Upper lobe of right lung (tissue), 1 donor: ENCODE results near the gene IL6R. TPM values are rescaled to one million over a fixed set of nuclear protein-coding genes. Genes with fewer than 3 reads are reported as not detected.
"Not testable (repeated sequence)": the region's sequence is repeated elsewhere in the genome, so short reads cannot be mapped to it uniquely, and the experiment has no call there.

Experiments
- ATAC-seq: fragments of 200-7000 bp; cut with Tn5 transposase; one replicate; pipeline ENCODE4 v1.9.1; 2020; ENCODE audit warnings: mild to moderate bottlenecking, moderate library complexity
- DNase-seq: peaks from one replicate; pipeline ENCODE4 v3.0.0-alpha.2; 2020
- H3K27ac ChIP-seq: fragments of 200-600 bp; one replicate; pipeline ENCODE4 v1.8.0; 2022
- H3K27me3 ChIP-seq: fragments of 200-600 bp; one replicate; pipeline ENCODE4 v1.8.0; 2022; ENCODE audit warnings: mild to moderate bottlenecking
- H3K36me3 ChIP-seq: fragments of 200-600 bp; one replicate; pipeline ENCODE4 v1.8.0; 2022
- H3K4me1 ChIP-seq: fragments of 200-600 bp; one replicate; pipeline ENCODE4 v1.8.0; 2022
- H3K4me3 ChIP-seq: fragments of 200-600 bp; one replicate; pipeline ENCODE4 v1.8.0; 2022; ENCODE audit warnings: mild to moderate bottlenecking
- H3K9me3 ChIP-seq: fragments of 200-600 bp; one replicate; pipeline ENCODE4 v1.8.0; 2022
- CTCF ChIP-seq: fragments of 200-600 bp; IDR thresholded peaks from one replicate; pipeline ENCODE4 v1.8.0; 2022; ENCODE audit warnings: antibody characterized with exemption
- intact Hi-C: fragments of 100-400 bp; cut with DNase I; formaldehyde crosslinking; loops from one replicate; pipeline ENCODE4 v1.11.0; 2022
- total RNA-seq: library from RNA; stranded (reverse); fragmentation: NEBNext Ultra II Directional; extraction: Animal tissue kit (Norgen Biotek cat#: 25700); gene quantifications from one replicate; pipeline ENCODE4 v1.2.1, GENCODE V29; 2021
- donor health status: DM: no; HTN: yes; CAD: no; lungs with severe emphysema.

The IL6R gene
- total RNA-seq, 1 donor from 2014 or later, result 60.2 TPM

- H3K4me1 ChIP-seq, result peaks cover 44% of the 10 kb centered on the region
- no peaks in the 10 kb centered on the region for H3K9me3 ChIP-seq
- intact Hi-C loops, result loop anchor here (10.0 kb wide), 1 partner anchor 65 kb away; no protein-coding TSS in a partner anchor
- peak; percentile 95 for TF ChIP-seq CTCF
- H3K27ac ChIP-seq, result no peak overlapping the region
- H3K4me3 ChIP-seq, result no peak overlapping the region
- peaks cover 13% of the 10 kb centered on the region for H3K36me3 ChIP-seq
- ATAC-seq (peak; percentile 90), DNase-seq (no peak)
- H3K27me3 ChIP-seq, result no peaks in the 10 kb centered on the region
Measured at GRCh38 chr1:154479764-154480421, 74.8 kb downstream of the IL6R start.

- Histone ChIP-seq H3K36me3 (peaks cover 19% of the 10 kb centered on the region), H3K27ac (no peak overlapping the region), H3K27me3 (no peaks in the 10 kb centered on the region), H3K4me1 (peaks cover 49% of the 10 kb centered on the region), H3K9me3 (no peaks in the 10 kb centered on the region), H3K4me3 (no peak overlapping the region)
- intact Hi-C loops, result no loop called here
- ATAC-seq, result no peak
- TF ChIP-seq CTCF, result no peak
- DNase-seq, result no peak
Measured at GRCh38 chr1:154481053-154481452, 75.9 kb downstream of the IL6R start.

- H3K27me3 ChIP-seq, result no peaks in the 10 kb centered on the region
- no peaks in the 10 kb centered on the region for H3K9me3 ChIP-seq
- ATAC-seq (peak; percentile 81), DNase-seq (peak; percentile 81)
- no peak for TF ChIP-seq CTCF
- peaks cover 54% of the 10 kb centered on the region for H3K4me1 ChIP-seq
- intact Hi-C loops, result no loop called here
- H3K27ac ChIP-seq, result peak overlapping the region; percentile 74
- H3K36me3 ChIP-seq, result peaks cover 36% of the 10 kb centered on the region
- H3K4me3 ChIP-seq, result no peak overlapping the region
Measured at GRCh38 chr1:154483941-154484803, 79.0 kb downstream of the IL6R start.

- no peak for TF ChIP-seq CTCF
- no peak for DNase-seq
- Histone ChIP-seq H3K9me3 (no peaks in the 10 kb centered on the region), H3K27ac (peak overlapping the region; percentile 74), H3K4me1 (peaks cover 55% of the 10 kb centered on the region), H3K27me3 (no peaks in the 10 kb centered on the region), H3K36me3 (peaks cover 36% of the 10 kb centered on the region), H3K4me3 (no peak overlapping the region)
- ATAC-seq, result peak; percentile 65
- intact Hi-C loops, result no loop called here
Measured at GRCh38 chr1:154485106-154485505, 80.0 kb downstream of the IL6R start.

- TF ChIP-seq CTCF, result no peak
- H3K36me3 ChIP-seq, result peaks cover 36% of the 10 kb centered on the region
- H3K27ac ChIP-seq, result peak overlapping the region; percentile 74
- no peaks in the 10 kb centered on the region for H3K9me3 ChIP-seq
- no peak overlapping the region for H3K4me3 ChIP-seq
- H3K4me1 ChIP-seq, result peaks cover 59% of the 10 kb centered on the region
- intact Hi-C loops, result no loop called here
- DNase-seq (no peak), ATAC-seq (no peak)
- H3K27me3 ChIP-seq, result no peaks in the 10 kb centered on the region
Measured at GRCh38 chr1:154485910-154486496, 80.9 kb downstream of the IL6R start.

- peaks cover 57% of the 10 kb centered on the region for H3K4me1 ChIP-seq
- H3K4me3 ChIP-seq, H3K9me3 ChIP-seq, H3K27me3 ChIP-seq, intact Hi-C loops, DNase-seq, ATAC-seq: not testable (repeated sequence)
- peak overlapping the region; percentile 74 for H3K27ac ChIP-seq
- peaks cover 41% of the 10 kb centered on the region for H3K36me3 ChIP-seq
Measured at GRCh38 chr1:154486756-154487155, 81.6 kb downstream of the IL6R start.
